Measurements from ENCODE around the gene CDSN.

Gene CDSN

DNA sequence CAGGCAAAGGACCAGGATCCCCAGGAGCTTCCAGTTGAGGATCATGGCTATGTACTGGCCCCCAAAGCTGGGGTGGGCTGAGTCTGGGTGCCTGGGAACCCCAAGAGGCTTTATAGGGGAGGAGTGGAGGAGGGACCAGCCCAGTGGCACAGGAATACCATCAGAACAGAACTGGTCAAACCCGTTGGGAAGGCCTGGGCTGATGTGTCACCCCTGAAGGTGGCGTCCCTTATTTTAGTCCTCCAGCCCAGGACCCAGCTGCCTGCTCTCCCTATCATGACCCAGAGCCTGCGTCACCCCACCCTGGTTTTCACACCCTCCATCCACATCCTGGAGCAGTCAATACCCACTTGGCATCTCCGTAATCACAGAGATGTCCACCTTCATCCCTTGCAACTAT, 18.7 kb upstream of the CDSN start, which contains the start of gene PSORS1C2:
Gene PSORS1C2, minus strand, starts transcription at position 85 of the 400 bp plus-strand sequence. Its CDS starts 40 bp downstream, at position 45.
- no peaks in the 10 kb centered on the region for H4K20me1 ChIP-seq (ENCODE audit: insufficient read depth, low read length, poor library complexity, severe bottlenecking)
- no peaks in the 10 kb centered on the region for H3K36me3 ChIP-seq (ENCODE audit: insufficient read depth, low read length)
- H3K79me2 ChIP-seq (ENCODE audit: insufficient read depth, low read length), result no peaks in the 10 kb centered on the region
- H3K27me3 ChIP-seq (ENCODE audit: insufficient read depth, low read length, poor library complexity, severe bottlenecking), result no peaks in the 10 kb centered on the region
- no peaks in the 10 kb centered on the region for H3K9me3 ChIP-seq (ENCODE audit: insufficient read depth, low read depth, low read length)
- H2AFZ ChIP-seq (ENCODE audit: low read length), result peak within 1 kb of the TSS; percentile 64
- H3F3A ChIP-seq (ENCODE audit: low read depth), result no peaks in the 10 kb centered on the region
- peaks cover 3% of the 10 kb centered on the region for H3K4me1 ChIP-seq (ENCODE audit: insufficient read depth, low read length, poor library complexity, severe bottlenecking)
- H3K9ac ChIP-seq (ENCODE audit: low read depth, low read length, poor library complexity, severe bottlenecking), result peak within 1 kb of the TSS; percentile 31
- TF ChIP-seq, protein P1, sequence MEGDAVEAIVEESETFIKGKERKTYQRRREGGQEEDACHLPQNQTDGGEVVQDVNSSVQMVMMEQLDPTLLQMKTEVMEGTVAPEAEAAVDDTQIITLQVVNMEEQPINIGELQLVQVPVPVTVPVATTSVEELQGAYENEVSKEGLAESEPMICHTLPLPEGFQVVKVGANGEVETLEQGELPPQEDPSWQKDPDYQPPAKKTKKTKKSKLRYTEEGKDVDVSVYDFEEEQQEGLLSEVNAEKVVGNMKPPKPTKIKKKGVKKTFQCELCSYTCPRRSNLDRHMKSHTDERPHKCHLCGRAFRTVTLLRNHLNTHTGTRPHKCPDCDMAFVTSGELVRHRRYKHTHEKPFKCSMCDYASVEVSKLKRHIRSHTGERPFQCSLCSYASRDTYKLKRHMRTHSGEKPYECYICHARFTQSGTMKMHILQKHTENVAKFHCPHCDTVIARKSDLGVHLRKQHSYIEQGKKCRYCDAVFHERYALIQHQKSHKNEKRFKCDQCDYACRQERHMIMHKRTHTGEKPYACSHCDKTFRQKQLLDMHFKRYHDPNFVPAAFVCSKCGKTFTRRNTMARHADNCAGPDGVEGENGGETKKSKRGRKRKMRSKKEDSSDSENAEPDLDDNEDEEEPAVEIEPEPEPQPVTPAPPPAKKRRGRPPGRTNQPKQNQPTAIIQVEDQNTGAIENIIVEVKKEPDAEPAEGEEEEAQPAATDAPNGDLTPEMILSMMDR (conservative IDR thresholded peaks at IDR 0.05; ENCODE audit: low read length), result no peak
- TF ChIP-seq EZH2phosphoT487 (IDR thresholded peaks at IDR 0.05; ENCODE audit: borderline replicate concordance), result no peak
- H3K4me2 ChIP-seq (ENCODE audit: low read depth, low read length, poor library complexity, severe bottlenecking), result peak within 1 kb of the TSS; percentile 59
- no peaks in the 10 kb centered on the region for H3K9me2 ChIP-seq (replicated peaks; ENCODE audit: low read depth, low read length)
- no peak within 1 kb of the TSS for H3K4me3 ChIP-seq (ENCODE audit: low read length, poor library complexity, severe bottlenecking)

DNA sequence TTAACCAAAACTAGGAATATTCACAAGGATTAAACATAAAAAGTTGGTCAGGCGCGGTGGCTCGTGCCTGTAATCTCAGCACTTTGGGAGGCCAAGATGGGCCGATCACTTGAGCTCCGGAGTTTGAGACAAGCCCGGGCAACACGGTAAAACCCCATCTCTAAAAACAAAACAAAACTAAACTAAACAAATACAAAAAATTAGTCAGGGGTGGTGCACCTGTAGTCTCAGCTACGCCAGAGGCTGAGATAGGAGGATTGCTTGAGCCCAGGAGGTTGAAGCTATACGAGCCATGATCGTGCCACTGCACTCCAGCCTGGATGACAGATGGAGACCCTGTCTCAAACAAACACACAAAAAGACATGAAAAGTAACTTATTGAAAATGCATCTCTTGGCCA, 15.5 kb upstream of the CDSN start:
- Histone ChIP-seq H3K9ac (ENCODE audit: low read depth, low read length, poor library complexity, severe bottlenecking) (no peak overlapping the region), H4K20me1 (ENCODE audit: insufficient read depth, low read length, poor library complexity, severe bottlenecking) (no peaks in the 10 kb centered on the region), H3K9me2 (replicated peaks; ENCODE audit: low read depth, low read length) (no peaks in the 10 kb centered on the region), H2AFZ (ENCODE audit: low read length) (no peak overlapping the region), H3K9me3 (ENCODE audit: insufficient read depth, low read depth, low read length) (no peaks in the 10 kb centered on the region), H3K4me3 (ENCODE audit: low read length, poor library complexity, severe bottlenecking) (no peak overlapping the region), H3K4me2 (ENCODE audit: low read depth, low read length, poor library complexity, severe bottlenecking) (no peak overlapping the region), H3K27me3 (ENCODE audit: insufficient read depth, low read length, poor library complexity, severe bottlenecking) (no peaks in the 10 kb centered on the region), H3K36me3 (ENCODE audit: insufficient read depth, low read length) (no peaks in the 10 kb centered on the region), H3K79me2 (ENCODE audit: insufficient read depth, low read length) (no peaks in the 10 kb centered on the region), H3F3A (ENCODE audit: low read depth) (no peaks in the 10 kb centered on the region), H3K4me1 (ENCODE audit: insufficient read depth, low read length, poor library complexity, severe bottlenecking) (peaks cover 3% of the 10 kb centered on the region)
- no peak for TF ChIP-seq EZH2phosphoT487 (IDR thresholded peaks at IDR 0.05; ENCODE audit: borderline replicate concordance)
- TF ChIP-seq, protein P1 (conservative IDR thresholded peaks at IDR 0.05; ENCODE audit: low read length), result no peak

DNA sequence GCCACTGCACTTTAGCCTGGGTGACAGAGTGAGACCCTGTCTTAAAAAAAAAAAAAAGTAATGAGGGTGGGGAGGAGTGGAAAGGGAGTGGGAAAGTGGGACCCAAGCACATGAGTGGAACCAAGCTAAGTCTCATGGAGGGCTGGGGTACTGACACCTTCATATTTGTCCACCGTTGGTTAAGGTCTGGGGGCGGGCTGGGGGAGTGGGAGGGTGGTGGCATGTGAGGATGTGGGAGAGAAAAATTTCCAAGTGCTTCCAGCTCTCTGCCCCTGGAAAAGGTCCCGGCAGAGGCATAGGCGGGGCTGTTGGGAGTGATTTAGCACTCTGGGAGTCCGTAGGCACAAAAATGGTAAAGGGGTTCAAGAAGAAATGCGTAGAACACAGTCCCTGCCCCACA, 12.6 kb upstream of the CDSN start:
- Histone ChIP-seq H2AFZ (ENCODE audit: low read length) (no peak overlapping the region), H3K4me2 (ENCODE audit: low read depth, low read length, poor library complexity, severe bottlenecking) (no peak overlapping the region), H3K4me1 (ENCODE audit: insufficient read depth, low read length, poor library complexity, severe bottlenecking) (peaks cover 3% of the 10 kb centered on the region), H3K36me3 (ENCODE audit: insufficient read depth, low read length) (no peaks in the 10 kb centered on the region), H3K4me3 (ENCODE audit: low read length, poor library complexity, severe bottlenecking) (no peak overlapping the region), H3K27me3 (ENCODE audit: insufficient read depth, low read length, poor library complexity, severe bottlenecking) (no peaks in the 10 kb centered on the region), H4K20me1 (ENCODE audit: insufficient read depth, low read length, poor library complexity, severe bottlenecking) (no peaks in the 10 kb centered on the region), H3F3A (ENCODE audit: low read depth) (no peaks in the 10 kb centered on the region), H3K9ac (ENCODE audit: low read depth, low read length, poor library complexity, severe bottlenecking) (no peak overlapping the region), H3K9me2 (replicated peaks; ENCODE audit: low read depth, low read length) (no peaks in the 10 kb centered on the region), H3K9me3 (ENCODE audit: insufficient read depth, low read depth, low read length) (no peaks in the 10 kb centered on the region), H3K79me2 (ENCODE audit: insufficient read depth, low read length) (no peaks in the 10 kb centered on the region)
- no peak for TF ChIP-seq EZH2phosphoT487 (IDR thresholded peaks at IDR 0.05; ENCODE audit: borderline replicate concordance)
- TF ChIP-seq, protein P1 (conservative IDR thresholded peaks at IDR 0.05; ENCODE audit: low read length), result no peak

Measured in Loucy (cell line).